ENCODE results near the gene FA2H. TPM values are rescaled to one million over a fixed set of nuclear protein-coding genes. Genes with fewer than 3 reads are reported as not detected.
A peak's percentile ranks its signal among the peaks of the same experiment; 100 is the strongest.

The FA2H gene
- total and polyA plus RNA-seq, 2 of the 13 experiments (the other 11 are each of a cell fraction or from before 2014, with no cell fraction given) = 0.20 TPM; not detected in 1

DNA sequence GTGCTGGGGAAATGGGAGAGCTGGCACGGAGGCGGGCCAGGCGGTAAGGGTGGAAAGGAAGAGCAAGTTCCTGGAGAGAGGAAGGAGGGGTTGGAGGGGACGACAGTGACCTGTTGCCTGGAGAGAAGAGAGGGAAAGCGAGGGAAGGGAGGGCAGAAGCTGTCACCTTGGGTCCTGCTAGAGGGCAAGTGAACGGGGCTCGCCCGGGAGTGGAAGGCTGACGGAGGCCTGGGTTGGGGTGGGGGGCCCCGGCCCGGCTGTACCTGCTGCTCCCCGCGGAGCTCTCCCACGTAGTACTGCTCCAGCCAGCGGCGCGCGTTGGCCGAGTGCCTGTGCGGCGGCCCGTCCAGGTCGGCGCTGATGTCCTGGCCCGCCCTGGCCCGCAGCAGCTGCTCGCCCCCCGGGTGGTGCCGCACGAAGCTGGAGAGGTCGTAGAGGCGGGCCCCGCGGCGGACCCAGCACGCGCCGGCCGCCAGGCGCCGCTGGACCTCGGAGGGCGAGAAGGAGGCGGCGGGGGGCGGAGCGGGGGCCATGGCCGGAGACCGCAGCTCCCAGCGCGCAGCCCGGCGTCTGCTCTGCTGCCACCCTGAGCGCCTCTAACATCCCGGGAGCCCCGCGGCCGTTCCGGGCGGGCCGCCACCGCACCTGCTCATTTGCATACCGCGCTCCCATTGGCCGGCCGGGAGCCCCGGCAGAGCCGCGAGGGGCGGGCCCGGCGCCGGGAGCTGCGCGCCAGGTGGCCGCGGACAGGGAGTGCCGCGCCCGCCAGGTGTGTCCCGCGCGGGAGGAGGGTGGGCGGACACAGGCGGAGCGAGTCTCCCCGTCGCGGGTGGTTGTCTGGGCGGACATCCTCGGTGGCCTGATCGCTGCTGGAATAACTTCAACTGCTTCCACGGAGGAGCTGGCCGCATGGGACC lies at the start of gene FA2H (continued):
- TF ChIP-seq, protein P1, sequence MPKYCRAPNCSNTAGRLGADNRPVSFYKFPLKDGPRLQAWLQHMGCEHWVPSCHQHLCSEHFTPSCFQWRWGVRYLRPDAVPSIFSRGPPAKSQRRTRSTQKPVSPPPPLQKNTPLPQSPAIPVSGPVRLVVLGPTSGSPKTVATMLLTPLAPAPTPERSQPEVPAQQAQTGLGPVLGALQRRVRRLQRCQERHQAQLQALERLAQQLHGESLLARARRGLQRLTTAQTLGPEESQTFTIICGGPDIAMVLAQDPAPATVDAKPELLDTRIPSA (CRISPR knock-in tag; IDR thresholded peaks at IDR 0.05; ENCODE audit: borderline replicate concordance) = no peak
- TF ChIP-seq ARID2 (CRISPR knock-in tag; IDR thresholded peaks at IDR 0.05; ENCODE audit: borderline replicate concordance) (peak; percentile 85; the same call in 1 of the 2 replicates), FOXA3 (CRISPR knock-in tag; IDR thresholded peaks at IDR 0.05) (peak; percentile 17; the same call in 1 of the 2 replicates), TBX2 (CRISPR knock-in tag; IDR thresholded peaks at IDR 0.05; ENCODE audit: borderline replicate concordance) (peak; percentile 62; the same call in 1 of the 2 replicates), HES4 (CRISPR knock-in tag; IDR thresholded peaks at IDR 0.05; ENCODE audit: borderline replicate concordance) (no peak; the same call in 1 of the 2 replicates), TEAD2 (CRISPR knock-in tag; IDR thresholded peaks at IDR 0.05) (0 out of 2 replicates have a peak, but pooled peaks have one; percentile 36), POLR2AphosphoS5 (IDR thresholded peaks at IDR 0.05; ENCODE audit: low read depth, low read length) (no peak), ZNF788 (CRISPR knock-in tag; IDR thresholded peaks at IDR 0.05; ENCODE audit: borderline replicate concordance) (no peak), YY1 (IDR thresholded peaks at IDR 0.05; ENCODE audit: insufficient read depth, insufficient replicate concordance, low read depth, low read length) (peak; percentile 79), RBM39 (IDR thresholded peaks at IDR 0.05; ENCODE audit: low read depth, low read length, poor library complexity, severe bottlenecking) (peak; percentile 42), THAP11 (CRISPR knock-in tag; IDR thresholded peaks at IDR 0.05) (peak; percentile 72), ZNF317 (CRISPR knock-in tag; IDR thresholded peaks at IDR 0.05) (no peak), ZIK1 (CRISPR knock-in tag; IDR thresholded peaks at IDR 0.05; ENCODE audit: borderline replicate concordance, low read depth) (peak; percentile 80; the same call in 1 of the 2 replicates), ZNF143 (CRISPR knock-in tag; IDR thresholded peaks at IDR 0.05) (0 out of 2 replicates have a peak, but pooled peaks have one; percentile 41), ARNT2 (CRISPR knock-in tag; IDR thresholded peaks at IDR 0.05; ENCODE audit: low read depth) (no peak), ZNF564 (CRISPR knock-in tag; IDR thresholded peaks at IDR 0.05) (peak; percentile 92), ZNF792 (CRISPR knock-in tag; IDR thresholded peaks at IDR 0.05) (no peak)
- TF ChIP-seq, protein P2, sequence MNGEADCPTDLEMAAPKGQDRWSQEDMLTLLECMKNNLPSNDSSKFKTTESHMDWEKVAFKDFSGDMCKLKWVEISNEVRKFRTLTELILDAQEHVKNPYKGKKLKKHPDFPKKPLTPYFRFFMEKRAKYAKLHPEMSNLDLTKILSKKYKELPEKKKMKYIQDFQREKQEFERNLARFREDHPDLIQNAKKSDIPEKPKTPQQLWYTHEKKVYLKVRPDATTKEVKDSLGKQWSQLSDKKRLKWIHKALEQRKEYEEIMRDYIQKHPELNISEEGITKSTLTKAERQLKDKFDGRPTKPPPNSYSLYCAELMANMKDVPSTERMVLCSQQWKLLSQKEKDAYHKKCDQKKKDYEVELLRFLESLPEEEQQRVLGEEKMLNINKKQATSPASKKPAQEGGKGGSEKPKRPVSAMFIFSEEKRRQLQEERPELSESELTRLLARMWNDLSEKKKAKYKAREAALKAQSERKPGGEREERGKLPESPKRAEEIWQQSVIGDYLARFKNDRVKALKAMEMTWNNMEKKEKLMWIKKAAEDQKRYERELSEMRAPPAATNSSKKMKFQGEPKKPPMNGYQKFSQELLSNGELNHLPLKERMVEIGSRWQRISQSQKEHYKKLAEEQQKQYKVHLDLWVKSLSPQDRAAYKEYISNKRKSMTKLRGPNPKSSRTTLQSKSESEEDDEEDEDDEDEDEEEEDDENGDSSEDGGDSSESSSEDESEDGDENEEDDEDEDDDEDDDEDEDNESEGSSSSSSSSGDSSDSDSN (CRISPR knock-in tag; IDR thresholded peaks at IDR 0.05) = peak; percentile 93; the same call in 1 of the 2 replicates
- TF ChIP-seq, protein P3, sequence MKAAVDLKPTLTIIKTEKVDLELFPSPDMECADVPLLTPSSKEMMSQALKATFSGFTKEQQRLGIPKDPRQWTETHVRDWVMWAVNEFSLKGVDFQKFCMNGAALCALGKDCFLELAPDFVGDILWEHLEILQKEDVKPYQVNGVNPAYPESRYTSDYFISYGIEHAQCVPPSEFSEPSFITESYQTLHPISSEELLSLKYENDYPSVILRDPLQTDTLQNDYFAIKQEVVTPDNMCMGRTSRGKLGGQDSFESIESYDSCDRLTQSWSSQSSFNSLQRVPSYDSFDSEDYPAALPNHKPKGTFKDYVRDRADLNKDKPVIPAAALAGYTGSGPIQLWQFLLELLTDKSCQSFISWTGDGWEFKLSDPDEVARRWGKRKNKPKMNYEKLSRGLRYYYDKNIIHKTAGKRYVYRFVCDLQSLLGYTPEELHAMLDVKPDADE (CRISPR knock-in tag; IDR thresholded peaks at IDR 0.05) = no peak
- TF ChIP-seq, protein P4, sequence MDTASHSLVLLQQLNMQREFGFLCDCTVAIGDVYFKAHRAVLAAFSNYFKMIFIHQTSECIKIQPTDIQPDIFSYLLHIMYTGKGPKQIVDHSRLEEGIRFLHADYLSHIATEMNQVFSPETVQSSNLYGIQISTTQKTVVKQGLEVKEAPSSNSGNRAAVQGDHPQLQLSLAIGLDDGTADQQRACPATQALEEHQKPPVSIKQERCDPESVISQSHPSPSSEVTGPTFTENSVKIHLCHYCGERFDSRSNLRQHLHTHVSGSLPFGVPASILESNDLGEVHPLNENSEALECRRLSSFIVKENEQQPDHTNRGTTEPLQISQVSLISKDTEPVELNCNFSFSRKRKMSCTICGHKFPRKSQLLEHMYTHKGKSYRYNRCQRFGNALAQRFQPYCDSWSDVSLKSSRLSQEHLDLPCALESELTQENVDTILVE (CRISPR knock-in tag; IDR thresholded peaks at IDR 0.05) = peak; percentile 52; the same call in 1 of the 2 replicates
- TF ChIP-seq, protein P5, sequence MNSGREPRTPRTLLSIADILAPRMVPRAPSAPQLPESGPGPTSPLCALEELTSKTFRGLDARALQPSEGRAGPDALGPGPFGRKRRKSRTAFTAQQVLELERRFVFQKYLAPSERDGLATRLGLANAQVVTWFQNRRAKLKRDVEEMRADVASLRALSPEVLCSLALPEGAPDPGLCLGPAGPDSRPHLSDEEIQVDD (CRISPR knock-in tag; IDR thresholded peaks at IDR 0.05; ENCODE audit: borderline replicate concordance) = no peak
- TF ChIP-seq, protein P6, sequence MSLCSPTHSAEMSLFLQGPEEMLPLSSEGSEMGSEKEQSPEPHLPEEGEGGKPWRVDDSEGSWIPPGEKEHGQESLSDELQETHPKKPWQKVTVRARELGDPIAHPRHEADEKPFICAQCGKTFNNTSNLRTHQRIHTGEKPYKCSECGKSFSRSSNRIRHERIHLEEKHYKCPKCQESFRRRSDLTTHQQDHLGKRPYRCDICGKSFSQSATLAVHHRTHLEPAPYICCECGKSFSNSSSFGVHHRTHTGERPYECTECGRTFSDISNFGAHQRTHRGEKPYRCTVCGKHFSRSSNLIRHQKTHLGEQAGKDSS (CRISPR knock-in tag; IDR thresholded peaks at IDR 0.05; ENCODE audit: borderline replicate concordance, low read depth) = peak; percentile 80; the same call in 1 of the 2 replicates
